GM21447 (cell line): ENCODE data around the gene LENEP.

Experiments used
- ATAC-seq: cut with Tn5 transposase; IDR thresholded peaks from one replicate; pipeline ENCODE4 v1.9.1; 2021; ENCODE audit not compliant: unreplicated experiment

Gene LENEP, protein sequence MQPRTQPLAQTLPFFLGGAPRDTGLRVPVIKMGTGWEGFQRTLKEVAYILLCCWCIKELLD

DNA sequence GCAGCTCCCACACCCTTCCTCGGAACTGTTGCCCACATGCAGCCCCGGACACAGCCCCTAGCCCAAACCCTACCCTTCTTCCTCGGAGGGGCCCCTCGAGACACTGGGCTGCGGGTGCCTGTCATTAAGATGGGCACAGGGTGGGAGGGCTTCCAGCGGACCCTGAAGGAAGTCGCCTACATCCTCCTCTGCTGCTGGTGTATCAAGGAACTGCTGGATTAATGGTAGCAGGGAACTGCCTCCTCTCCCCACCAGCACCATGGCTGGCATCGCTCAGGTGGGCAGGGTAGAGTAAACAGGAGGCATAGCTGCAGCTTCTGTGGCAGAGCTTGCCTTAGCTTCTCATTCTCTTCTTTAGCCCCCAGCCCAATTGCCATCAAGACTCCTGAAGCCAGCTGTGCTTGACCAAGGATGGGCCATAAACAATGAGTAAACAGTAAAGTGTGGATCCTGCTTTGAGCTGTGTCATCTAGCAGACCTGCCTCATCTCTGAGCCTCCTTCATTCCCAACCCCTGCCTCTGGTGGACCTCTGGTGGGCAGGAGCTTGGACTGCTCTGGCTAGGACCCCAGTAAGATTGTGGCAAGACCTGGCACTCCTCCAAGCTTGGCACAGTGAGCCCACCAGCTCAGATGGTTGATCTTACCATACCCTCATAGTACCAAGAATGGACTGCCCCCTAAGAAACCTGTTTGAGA is at the start of gene LENEP:
Gene LENEP (plus strand): TSS at position 15 of the 697 bp plus-strand sequence. CDS start 22 bp downstream, at position 37.
- ATAC-seq: no peak

DNA sequence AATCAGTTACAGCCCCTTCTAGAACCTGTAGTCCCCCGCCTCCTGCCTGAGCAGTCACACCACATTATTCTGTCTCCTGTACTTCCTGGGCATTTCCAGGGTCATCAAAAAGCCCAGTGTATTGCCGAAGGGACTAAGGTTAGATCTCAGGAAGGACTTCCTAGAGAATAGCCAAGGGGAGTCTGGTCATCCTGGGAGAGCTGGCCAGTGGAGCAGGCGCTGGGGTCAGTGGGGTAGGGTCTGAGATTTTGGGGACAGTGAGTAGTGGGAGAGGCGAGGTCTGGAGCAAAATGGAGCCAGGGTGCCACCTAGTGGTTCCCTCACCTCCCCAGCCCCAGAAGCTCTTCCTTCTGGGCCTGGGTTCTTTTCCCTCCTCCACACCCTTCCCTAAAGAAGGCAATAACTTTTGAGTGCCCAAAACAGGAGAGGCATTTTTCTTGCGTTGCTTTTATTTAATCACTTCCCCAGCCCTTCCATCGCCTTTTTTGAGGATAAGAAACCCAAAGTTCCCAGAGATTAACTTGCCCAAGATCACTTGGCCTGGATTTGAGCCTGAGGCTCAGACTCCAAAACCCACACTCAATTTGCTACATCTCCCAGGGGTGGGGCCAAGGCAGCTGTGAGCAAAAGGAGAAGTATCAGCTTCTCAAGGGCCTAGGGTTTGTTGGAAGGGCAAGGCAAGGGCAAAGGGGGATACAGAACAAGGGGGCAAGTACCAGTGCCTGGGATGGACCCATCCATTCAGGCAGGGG is 49.6 kb upstream of the LENEP start:
- no peak for ATAC-seq

DNA sequence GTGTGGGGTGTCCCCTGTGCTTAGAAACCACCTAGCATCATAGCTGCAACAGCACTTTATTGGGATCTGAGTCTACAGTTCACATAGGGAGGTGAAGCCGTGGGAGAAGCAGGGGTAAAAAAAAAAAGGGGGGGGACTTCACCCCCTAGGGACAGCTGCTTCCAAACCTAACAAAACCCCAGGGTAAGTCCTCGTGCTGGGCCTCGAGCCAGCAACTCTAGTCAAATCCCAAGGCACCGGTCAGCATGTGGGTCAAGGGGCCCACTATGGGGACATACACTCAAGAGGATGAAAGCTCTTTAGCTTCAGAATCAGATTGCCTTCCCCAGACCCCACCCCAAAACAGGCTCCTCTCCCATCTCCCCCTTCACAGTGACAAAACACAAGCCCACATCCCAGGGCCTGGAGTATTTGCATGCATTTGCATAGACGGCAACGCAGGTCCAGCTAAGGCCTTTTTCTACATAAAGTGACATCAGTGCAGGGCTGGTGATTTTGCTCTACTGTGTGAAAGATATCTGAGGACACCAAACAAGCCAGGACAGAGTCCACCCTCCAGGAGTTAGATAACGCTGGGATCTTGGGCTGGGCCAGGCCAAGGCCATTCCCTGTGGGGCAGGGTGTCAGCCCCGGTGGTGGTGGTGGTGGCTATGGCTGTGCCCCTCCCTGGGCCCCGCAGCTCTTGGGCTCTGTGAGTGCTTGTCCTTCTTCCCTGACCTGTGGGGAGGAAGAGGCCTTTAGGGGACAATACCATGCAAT is 48.8 kb upstream of the LENEP start:
- ATAC-seq: no peak

DNA sequence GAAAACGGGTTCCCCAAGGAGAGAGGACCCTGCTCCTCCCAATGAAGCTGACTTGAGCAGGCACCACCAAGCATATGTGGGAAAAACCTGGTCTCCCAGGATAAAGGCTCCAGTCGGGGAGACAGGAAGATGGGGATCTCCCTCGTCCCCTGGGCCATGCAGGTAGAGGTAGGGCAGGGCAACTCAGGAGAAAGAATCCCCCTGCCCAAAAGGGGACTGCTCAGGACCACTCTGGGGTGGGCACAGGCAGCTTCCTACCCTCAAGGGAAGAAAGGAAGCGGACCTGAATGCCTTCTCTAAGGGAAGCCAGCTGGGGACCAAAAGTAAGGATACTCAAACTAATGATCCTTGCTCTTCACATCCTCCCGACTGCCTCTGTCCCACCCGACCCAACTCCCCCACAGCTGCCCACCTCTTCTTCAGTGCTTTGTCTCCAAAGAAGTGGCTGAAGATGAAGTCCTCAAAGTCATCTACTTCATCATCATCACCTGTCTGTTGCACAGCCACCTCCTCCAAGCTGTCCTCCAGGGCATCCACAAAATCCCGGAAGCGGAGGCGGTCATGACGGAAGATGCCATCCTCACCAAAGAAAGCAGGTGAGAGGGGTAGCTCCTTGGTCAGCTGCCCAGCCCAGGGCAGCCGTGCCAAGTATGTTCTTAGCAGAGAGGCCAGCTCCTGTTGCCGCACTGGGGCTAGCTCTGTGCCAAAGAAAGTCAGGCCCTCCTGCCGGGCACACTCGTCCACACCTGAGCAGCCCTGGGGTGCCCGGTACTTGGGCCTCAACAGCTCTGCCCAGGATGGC is 48.0 kb upstream of the LENEP start:
- ATAC-seq: no peak

DNA sequence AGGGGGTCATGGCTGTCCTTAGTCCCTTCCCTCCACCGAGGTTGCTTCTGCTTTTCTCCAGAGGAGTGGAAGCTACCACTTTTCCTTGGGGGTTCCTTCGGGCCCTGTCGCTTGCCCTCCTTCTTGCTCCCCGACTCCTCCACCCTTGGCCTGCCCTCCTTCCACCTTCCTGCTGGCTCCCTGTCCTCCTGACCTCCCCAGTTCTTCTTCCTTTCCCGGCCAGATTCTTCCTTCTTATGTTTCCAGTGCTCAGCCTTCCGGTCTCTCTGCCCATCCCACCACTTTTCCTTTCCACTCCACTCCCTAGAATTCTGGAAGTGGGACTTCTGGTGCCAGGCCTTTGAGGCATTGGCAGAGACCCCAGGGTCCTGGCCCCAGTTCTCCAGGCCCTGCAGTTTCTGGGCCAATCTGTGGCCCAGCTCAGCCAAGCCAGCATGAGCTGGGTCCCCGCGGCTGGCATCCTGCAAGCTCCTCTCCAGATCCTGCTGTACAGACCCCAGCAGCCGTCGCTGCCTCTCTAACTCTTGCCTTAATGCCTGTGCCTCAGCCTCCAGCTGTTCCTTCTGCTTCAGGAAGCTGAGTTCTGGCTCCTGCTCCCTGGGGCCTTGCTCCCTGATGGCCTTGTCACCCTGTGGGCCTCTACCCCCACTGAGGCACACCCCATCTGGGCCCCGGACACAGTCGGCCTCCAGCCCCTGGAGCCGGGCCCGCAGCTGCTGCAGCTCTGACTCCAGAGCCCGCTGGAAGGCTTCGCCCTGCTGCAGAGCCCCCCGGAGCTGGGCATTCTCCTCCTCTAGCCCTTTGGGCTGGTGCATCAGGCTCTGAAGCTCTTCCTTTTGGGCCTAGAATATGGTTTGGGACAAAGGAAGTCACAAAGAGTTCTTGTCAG is 47.2 kb upstream of the LENEP start:
- no peak for ATAC-seq

DNA sequence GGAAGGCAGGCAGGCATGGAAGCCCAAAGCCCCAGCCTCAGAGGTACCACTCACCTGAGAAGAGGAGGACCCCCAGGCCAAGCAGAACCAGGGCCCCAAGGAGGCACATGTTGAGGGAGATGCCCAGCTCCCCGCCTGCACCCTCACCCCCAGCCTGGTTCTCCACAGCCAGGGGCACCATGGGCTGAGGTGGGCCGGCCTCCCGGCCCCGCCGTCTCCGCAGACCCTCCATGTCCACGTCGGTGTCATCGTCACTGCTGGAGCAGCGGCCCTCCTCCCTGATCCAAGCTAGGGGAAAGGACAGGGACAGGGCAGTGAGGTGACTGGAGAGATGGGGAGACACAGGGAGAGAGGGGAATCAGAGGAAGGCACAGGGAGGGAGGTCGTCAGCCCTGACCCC is 45.3 kb upstream of the LENEP start:
- no peak for ATAC-seq

DNA sequence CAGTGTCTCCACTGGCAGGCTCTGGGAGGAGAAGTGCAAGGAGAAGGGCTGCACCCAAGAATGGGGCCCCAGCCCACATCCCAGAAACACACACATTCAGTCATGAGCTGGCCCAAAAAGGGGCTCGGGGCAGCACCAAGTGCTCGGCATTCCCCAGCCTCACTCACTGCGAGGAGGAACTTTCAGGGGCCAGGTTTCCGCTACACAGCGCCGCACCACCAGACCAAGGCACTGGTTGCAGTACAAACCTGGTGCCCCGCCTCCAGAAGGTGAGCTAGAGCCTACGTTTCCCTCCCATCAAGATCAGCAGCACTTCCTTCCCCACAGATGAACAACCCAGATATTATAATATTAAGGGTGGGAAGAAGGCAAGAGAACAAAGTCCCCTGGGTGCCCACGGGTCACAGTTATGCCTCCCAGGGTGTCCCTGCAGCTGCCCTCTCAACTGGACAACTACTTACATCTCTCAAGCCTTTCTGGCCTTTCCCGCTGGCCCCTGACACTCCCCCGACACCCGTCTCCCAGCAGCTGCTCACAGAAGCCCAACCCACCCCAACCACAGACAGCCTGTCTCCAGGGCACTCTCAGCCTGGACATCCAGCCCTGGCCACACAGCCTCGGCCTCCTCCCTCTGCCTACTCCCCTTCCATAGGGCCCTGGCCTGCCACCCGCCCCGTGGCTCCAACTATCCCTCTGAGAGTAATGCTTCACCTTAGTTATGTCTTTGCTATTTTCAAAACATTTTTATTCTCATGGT is 41.3 kb upstream of the LENEP start:
- ATAC-seq: no peak

DNA sequence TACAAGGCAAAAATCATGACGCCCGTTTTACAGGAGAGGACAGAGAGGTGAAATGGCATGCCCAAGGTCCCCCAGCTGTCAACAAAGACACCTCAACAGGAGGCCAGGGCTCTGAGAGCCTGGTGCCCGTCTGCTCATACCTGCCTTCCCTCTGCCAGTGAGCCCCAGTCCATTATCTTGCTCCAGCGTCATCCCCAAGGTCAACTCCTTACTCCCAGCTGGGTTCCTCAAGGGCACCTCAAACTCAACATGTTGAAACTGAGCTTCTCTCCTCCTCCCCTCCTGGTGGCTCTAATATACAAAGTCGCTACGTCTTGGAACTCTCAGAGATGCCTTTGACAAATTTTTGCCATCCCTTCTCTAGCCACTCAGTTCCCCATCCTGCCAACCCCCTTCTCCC is 40.7 kb upstream of the LENEP start:
- no peak for ATAC-seq

DNA sequence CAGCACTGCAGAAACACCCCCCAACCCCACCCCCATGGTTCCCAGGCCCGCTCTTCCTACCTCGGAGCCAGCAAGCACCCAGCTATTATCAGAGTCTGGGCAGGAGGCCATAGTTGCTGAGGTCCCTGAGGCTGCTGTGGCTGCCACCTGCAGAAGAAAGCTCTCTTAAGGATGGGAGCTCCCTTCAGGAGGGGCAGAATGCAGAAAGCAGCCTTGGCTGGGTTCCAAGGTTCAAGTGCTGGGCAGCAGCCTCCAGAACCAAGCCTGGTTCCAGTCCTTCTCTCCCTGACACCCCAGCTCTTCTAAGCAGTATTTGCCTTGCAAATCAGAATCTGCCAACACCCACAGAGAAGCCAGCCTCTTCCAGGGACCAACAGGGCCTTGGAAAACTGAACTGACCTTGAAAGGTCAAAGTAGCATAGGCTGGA is 39.8 kb upstream of the LENEP start:
- ATAC-seq: no peak

DNA sequence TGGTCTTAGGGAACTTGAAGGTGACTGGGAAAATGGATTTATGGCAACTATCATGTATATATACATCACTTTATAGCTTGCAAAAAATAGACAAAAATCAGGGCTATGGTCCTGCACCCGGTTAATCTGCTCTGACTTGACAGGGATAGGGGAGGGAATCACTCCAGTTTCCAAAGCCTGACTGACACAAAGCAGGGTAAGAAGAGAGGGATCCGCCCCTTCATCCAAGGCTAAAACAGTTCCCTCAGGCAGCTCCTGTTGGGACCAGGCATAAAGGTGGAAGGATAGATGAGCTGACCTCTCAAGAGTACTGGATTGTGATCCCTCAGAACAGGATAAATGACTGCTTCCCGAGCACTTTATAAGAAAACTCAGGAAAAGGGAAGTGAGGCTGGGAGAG is 38.8 kb upstream of the LENEP start:
- ATAC-seq: no peak

DNA sequence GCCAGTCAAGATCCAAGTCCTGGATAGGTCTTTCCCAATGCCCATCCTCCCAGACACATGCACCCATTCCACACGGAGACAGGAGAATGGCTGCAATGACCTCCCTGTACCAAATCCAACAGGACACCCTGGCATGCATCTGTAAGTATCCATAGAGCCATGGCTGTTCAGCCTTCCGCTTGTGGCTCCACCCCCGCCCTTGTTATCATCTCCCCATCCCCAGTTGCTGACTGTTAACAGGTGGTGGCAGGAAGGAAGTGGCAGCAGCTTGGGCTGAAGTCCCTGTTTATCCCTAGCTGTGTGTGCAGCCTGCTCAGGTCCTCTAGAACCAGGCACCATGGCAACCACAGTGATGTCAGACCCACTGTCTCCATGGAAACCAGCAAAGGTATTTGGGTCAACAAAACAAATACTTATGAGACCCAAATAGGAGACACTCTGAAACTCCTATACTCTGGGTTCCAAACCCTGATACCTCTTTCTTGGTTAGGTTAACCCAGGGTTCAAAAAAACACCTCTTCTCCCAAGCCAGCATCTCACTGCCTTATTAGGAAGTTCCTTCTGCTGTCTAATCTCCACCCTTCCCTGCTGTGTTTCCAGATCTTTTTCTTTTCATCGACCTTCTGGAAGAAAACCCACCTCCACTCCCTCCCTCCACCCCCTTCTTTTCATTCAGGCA is 38.2 kb upstream of the LENEP start:
- peak; percentile 54 for ATAC-seq

DNA sequence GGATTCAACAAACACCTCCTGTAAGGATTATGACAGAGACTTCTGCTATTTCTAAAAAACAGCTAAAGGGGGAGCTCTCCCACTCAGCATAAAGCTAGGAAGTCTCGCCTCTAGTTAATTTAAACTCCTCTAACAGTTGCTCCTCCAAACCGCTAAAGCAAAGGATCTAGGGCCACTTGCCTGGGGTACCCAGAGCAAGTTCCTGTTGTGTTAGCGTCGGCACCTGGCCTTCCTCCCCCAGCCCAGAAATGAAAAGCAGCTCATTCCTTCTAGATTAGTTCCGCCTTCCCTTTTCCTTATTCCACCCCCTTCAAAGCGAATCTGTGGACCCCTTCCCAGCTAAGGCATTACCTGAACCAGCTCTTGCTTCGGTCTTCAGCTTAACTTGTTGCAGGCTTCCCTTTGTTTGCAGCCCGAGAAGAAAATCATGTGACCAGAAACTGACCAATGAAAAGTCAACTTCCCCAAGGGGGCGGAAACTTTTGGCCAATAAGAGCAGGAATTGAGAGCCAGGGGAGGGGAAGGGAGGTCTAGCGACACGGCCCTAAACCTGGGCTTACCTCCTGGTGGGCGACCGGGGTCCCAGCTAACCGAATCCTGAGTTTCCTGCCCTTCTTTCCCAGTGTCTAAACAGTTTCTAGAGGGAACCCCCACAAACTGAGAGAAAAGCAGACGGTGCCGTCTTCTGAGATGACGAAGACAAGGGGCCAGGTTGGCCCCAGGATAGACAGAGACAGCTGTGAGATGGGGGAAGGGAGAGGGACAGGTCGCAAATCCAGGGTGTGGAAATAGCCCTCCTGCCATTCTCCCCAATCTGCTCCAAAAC is 37.5 kb upstream of the LENEP start, which contains the start of gene PBXIP1:
Gene PBXIP1 (minus strand): TSS at position 382 of the 826 bp plus-strand sequence. CDS start 2,378 bp downstream, outside the sequence.
- ATAC-seq: peak; percentile 62

DNA sequence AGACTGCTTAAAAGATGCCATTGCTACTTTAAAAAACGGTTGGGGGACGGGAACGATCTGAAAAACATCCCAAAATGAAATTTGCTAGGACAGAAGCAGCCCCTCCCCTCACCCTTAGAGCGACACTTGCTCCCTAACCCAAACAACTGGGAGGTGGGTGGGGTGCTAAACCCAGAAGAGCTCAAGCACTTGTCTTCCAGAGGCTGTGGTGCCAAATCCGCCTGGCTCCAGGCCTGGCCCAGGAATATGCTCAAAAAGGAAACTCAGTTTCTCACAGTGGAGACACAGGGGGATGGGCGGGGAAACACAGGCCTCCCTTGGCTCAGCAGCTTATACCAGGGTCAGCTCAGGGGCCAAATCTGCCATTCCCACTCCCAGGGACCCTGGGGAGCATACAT is 36.8 kb upstream of the LENEP start:
- ATAC-seq: no peak

DNA sequence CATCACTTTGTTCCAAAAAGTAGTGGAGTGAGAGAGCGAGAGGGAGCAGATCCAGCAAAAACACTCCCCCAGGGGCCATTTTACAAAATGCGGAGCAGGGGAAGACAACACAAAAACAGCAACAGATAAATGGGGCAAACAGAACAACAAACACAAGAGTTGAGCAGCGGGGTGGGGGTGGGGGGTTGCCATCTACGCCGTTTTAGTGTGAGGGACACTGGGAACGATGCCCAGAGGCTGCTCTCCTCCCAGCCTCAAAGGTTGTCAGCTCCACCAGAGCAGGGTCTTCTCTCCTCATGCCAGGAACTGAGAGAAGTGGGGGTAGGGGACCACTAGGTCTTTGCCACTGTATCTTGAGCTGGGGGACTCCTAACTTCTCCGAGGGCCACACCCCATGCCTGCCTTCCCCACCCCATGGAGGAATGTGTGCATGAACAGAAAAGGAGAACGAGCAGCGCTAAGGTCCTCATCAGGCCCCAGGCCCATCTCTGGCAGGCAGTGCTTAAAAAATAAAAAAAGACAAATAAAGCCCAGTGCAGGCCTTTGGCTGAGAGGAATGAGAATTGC is 36.2 kb upstream of the LENEP start:
- no peak for ATAC-seq

DNA sequence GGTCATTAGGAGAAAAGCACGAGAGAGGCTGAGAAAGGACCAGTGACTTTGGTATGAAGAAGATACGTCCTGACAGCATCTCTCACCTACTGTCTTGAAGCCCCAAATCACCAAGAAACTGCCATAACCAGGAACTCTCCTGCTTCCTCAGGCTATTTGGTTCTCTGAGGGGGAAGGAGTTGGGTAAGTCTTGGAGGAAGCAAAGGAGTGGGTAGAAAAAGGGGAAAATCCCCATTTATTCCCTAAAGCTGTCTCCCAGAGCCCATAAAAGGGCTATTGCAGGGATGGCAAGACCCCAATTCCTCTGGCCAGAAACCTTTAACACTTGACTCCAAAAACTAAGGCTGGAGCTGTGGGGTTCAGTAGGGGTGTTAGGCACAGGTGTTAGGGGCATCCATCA is 35.4 kb upstream of the LENEP start:
- ATAC-seq: no peak

DNA sequence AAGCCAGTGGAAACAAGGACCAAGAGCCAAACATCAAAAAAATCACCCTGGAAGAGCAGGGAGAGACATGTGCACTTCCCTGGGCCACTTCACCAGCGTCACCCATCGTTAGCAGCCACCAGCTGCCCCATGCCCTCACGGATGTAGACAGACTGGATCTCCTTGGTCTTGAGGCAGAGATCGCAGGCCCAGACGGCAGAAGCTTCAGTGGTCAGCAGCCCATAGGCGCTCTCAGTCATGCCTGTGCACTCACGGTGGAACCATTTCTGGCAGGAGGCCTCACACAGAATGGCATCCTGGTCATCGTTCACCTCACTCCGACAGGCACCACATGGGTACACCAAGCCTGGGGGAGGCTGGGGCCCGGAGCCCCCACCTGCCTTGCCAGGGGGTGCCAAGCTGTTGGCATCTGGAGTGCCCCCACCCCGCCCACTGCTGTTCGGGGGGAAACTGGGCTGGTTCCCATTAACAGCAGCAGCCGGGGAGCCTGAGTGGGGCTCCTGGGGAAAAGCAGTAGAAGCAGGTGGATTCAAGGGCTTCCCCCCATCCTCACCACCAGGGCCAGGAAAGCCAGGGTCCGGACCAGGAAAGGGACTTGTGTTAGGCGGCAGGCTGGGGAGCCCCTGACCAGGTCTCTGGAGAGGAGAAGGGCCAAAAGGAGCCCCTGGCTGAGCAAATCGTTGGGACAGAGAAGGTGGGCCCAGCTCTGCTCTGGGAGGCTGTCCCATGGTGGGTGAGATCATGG is 34.5 kb upstream of the LENEP start:
- no peak for ATAC-seq

DNA sequence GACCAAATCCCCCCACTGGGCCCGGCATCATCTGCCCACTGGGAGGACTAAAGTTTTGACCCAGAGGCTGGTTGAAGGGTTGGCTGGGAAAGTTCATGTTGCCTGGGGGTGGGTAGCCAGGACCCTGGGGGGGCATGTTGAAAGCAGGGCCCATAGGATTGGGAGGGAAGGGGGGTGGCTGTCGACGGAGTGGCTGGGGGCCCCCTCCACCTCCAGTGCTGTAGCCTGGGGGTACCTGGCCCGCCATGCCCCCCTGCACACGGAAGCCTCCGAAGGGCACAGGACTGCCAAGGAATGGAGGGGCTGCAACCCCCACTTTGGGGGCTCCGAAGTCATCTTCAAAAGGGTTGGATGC is 34.0 kb upstream of the LENEP start:
- no peak for ATAC-seq
